Large intestine (tissue), 3 donors: ENCODE measurements around the gene EPN1. TPM values are rescaled to one million over a fixed set of nuclear protein-coding genes. Genes with fewer than 3 reads are reported as not detected.
"Not testable (repeated sequence)": the region's sequence is repeated elsewhere in the genome, so short reads cannot be mapped to it uniquely, and the experiment has no call there.

ENCODE experiments used
- DNase-seq, 2 donors: peaks; one replicate each; pipeline versions ENCODE4 v3.0.0 to v3.0.0-alpha.2; 2013
- H3K27ac ChIP-seq: one replicate; pipeline ENCODE4 v1.5.1; 2013; ENCODE audit warnings: low read length
- H3K27me3 ChIP-seq: 2 replicates; pipeline ENCODE4 v1.6.1; 2013; ENCODE audit warnings: low read length; ENCODE audit not compliant: control insufficient read depth, insufficient read depth
- H3K36me3 ChIP-seq: 2 replicates; pipeline ENCODE4 v1.6.1; 2013; ENCODE audit warnings: low read length; ENCODE audit not compliant: control insufficient read depth, insufficient read depth
- H3K4me1 ChIP-seq: one replicate; pipeline ENCODE4 v1.6.1; 2013; ENCODE audit warnings: low read length; ENCODE audit not compliant: control insufficient read depth, insufficient read depth
- H3K4me3 ChIP-seq: one replicate; pipeline ENCODE4 v1.5.1; 2013; ENCODE audit warnings: low read length
- H3K9me3 ChIP-seq: one replicate; pipeline ENCODE4 v1.6.1; 2013; ENCODE audit warnings: mild to moderate bottlenecking, low read depth, low read length, moderate library complexity; ENCODE audit not compliant: control insufficient read depth
- WGBS: methylation state at CpG from one replicate; pipeline ENCODE4 v1.1.5; 2013; ENCODE audit warnings: low lambda C conversion rate; ENCODE audit not compliant: insufficient coverage; 5-methylcytosine and 5-hydroxymethylcytosine counted together
- polyA plus RNA-seq: library from polyadenylated mRNA; unstranded; fragments of 120-200 nt; gene quantifications from one replicate; pipeline ENCODE4 v1.2.1, GENCODE V29; 2013

Gene EPN1
- polyA plus RNA-seq, 1 donor = 153 TPM

- peaks cover 14% of the 10 kb centered on the region for H3K36me3 ChIP-seq
- H3K4me3 ChIP-seq = no peak overlapping the region
- peak in 1 of 2 donors; percentile 20 for DNase-seq
- WGBS = no CpG with 5 or more reads among the region's 15 CpGs
- H3K27ac ChIP-seq = no peak overlapping the region
- peaks cover 10% of the 10 kb centered on the region for H3K4me1 ChIP-seq
- H3K9me3 ChIP-seq = peaks cover 4% of the 10 kb centered on the region
- H3K27me3 ChIP-seq = no peaks in the 10 kb centered on the region
Observed at GRCh38 chr19:55704494-55705245, 29.6 kb downstream of the EPN1 start.

GRCh38 chr19:55705972-55706371 lies 30.9 kb downstream of the EPN1 start:
- Histone ChIP-seq H3K9me3 (peaks cover 4% of the 10 kb centered on the region), H3K4me1 (peaks cover 10% of the 10 kb centered on the region), H3K27me3 (no peaks in the 10 kb centered on the region), H3K4me3 (no peak overlapping the region), H3K36me3 (peaks cover 4% of the 10 kb centered on the region), H3K27ac (no peak overlapping the region)
- no peak for DNase-seq
- WGBS = no CpG with 5 or more reads among the region's 3 CpGs

- H3K9me3 ChIP-seq = no peaks in the 10 kb centered on the region
- no peaks in the 10 kb centered on the region for H3K27me3 ChIP-seq
- no peak overlapping the region for H3K27ac ChIP-seq
- no CpG with 5 or more reads among the region's 18 CpGs for WGBS
- no peak overlapping the region for H3K4me3 ChIP-seq
- H3K4me1 ChIP-seq = no peaks in the 10 kb centered on the region
- no peaks in the 10 kb centered on the region for H3K36me3 ChIP-seq
- DNase-seq = no peak
Observed at GRCh38 chr19:55711719-55712118, 36.7 kb downstream of the EPN1 start.

- no CpG with 5 or more reads among the region's 3 CpGs for WGBS
- Histone ChIP-seq H3K9me3 (no peaks in the 10 kb centered on the region), H3K27me3 (peaks cover 6% of the 10 kb centered on the region), H3K4me3 (no peak overlapping the region), H3K27ac (no peak overlapping the region), H3K4me1 (no peaks in the 10 kb centered on the region), H3K36me3 (no peaks in the 10 kb centered on the region)
- no peak for DNase-seq
Observed at GRCh38 chr19:55712804-55713631, 38.0 kb downstream of the EPN1 start.

- WGBS = no CpG with 5 or more reads among the region's 15 CpGs
- peaks cover 6% of the 10 kb centered on the region for H3K27me3 ChIP-seq
- H3K4me3 ChIP-seq = no peak overlapping the region
- no peaks in the 10 kb centered on the region for H3K4me1 ChIP-seq
- no peaks in the 10 kb centered on the region for H3K36me3 ChIP-seq
- no peak for DNase-seq
- H3K27ac ChIP-seq = no peak overlapping the region
- H3K9me3 ChIP-seq = no peaks in the 10 kb centered on the region
Observed at GRCh38 chr19:55716531-55716930, 41.5 kb downstream of the EPN1 start.

- no peaks in the 10 kb centered on the region for H3K9me3 ChIP-seq
- H3K27me3 ChIP-seq = peaks cover 6% of the 10 kb centered on the region
- DNase-seq = no peak
- H3K4me1 ChIP-seq = no peaks in the 10 kb centered on the region
- H3K4me3 ChIP-seq = no peak overlapping the region
- H3K36me3 ChIP-seq = no peaks in the 10 kb centered on the region
- H3K27ac ChIP-seq = no peak overlapping the region
- 80% methylated on average over 2 of the region's 11 CpGs for WGBS
Observed at GRCh38 chr19:55717251-55717650, 42.2 kb downstream of the EPN1 start.

- H3K9me3 ChIP-seq, H3K4me3 ChIP-seq, H3K27me3 ChIP-seq, H3K4me1 ChIP-seq, DNase-seq, H3K36me3 ChIP-seq, H3K27ac ChIP-seq: not testable (repeated sequence)
- 100% methylated on average over 1 of the region's 13 CpGs for WGBS
Observed at GRCh38 chr19:55717879-55718711, 43.1 kb downstream of the EPN1 start.

- DNase-seq = no peak
- no peaks in the 10 kb centered on the region for H3K4me1 ChIP-seq
- no peaks in the 10 kb centered on the region for H3K36me3 ChIP-seq
- peaks cover 6% of the 10 kb centered on the region for H3K27me3 ChIP-seq
- WGBS = no CpG with 5 or more reads among the region's 5 CpGs
- H3K4me3 ChIP-seq = no peak overlapping the region
- no peaks in the 10 kb centered on the region for H3K9me3 ChIP-seq
- no peak overlapping the region for H3K27ac ChIP-seq
Observed at GRCh38 chr19:55720214-55720746, 45.3 kb downstream of the EPN1 start.

GRCh38 chr19:55720801-55721200 lies 45.8 kb downstream of the EPN1 start:
- H3K27ac ChIP-seq = no peak overlapping the region
- H3K36me3 ChIP-seq = no peaks in the 10 kb centered on the region
- no peak for DNase-seq
- H3K4me3 ChIP-seq = no peak overlapping the region
- no peaks in the 10 kb centered on the region for H3K9me3 ChIP-seq
- no peaks in the 10 kb centered on the region for H3K4me1 ChIP-seq
- H3K27me3 ChIP-seq = peaks cover 6% of the 10 kb centered on the region
- 90% methylated on average over 2 of the region's 3 CpGs for WGBS

GRCh38 chr19:55723491-55723890 lies 48.5 kb downstream of the EPN1 start:
- Histone ChIP-seq H3K36me3 (no peaks in the 10 kb centered on the region), H3K4me1 (no peaks in the 10 kb centered on the region), H3K27ac (no peak overlapping the region), H3K9me3 (no peaks in the 10 kb centered on the region), H3K4me3 (no peak overlapping the region), H3K27me3 (no peaks in the 10 kb centered on the region)
- DNase-seq = no peak
- WGBS = 80% methylated on average over 2 of the region's 8 CpGs
